Measurements from ENCODE around the gene FGF3.

FGF3 gene

GRCh38 chr11:69818603-69819441 is at the start of gene FGF3:
TSS of gene FGF3 (minus strand) at chr11:69819416. CDS start at chr11:69818933, 483 bp downstream.
- DNase-seq, result no peak

- peak; percentile 53 for DNase-seq
Observed at GRCh38 chr11:69868871-69869270, 49.7 kb upstream of the FGF3 start.

- peak; percentile 16 for DNase-seq
Observed at GRCh38 chr11:69868006-69868810, 49.0 kb upstream of the FGF3 start.

- peak; percentile 57 for DNase-seq
Observed at GRCh38 chr11:69867076-69868005, 48.1 kb upstream of the FGF3 start.

- DNase-seq, result peak; percentile 33
Observed at GRCh38 chr11:69866648-69867047, 47.4 kb upstream of the FGF3 start.

GRCh38 chr11:69865707-69866106 is 46.5 kb upstream of the FGF3 start:
- DNase-seq, result no peak

- DNase-seq, result peak; percentile 59
Observed at GRCh38 chr11:69864686-69865661, 45.8 kb upstream of the FGF3 start.

- peak; percentile 50 for DNase-seq
Observed at GRCh38 chr11:69863544-69864200, 44.5 kb upstream of the FGF3 start.

GRCh38 chr11:69862797-69863543 is 43.8 kb upstream of the FGF3 start:
- DNase-seq, result peak; percentile 37

- DNase-seq, result peak; percentile 36
Observed at GRCh38 chr11:69862331-69862771, 43.1 kb upstream of the FGF3 start.

- peak; percentile 41 for DNase-seq
Observed at GRCh38 chr11:69861901-69862300, 42.7 kb upstream of the FGF3 start.

- DNase-seq, result peak; percentile 41
Observed at GRCh38 chr11:69860796-69861445, 41.7 kb upstream of the FGF3 start.

GRCh38 chr11:69860244-69860643 is 41.0 kb upstream of the FGF3 start:
- peak; percentile 8 for DNase-seq

- peak; percentile 16 for DNase-seq
Observed at GRCh38 chr11:69859275-69859934, 40.2 kb upstream of the FGF3 start.

GRCh38 chr11:69855421-69855820 is 36.2 kb upstream of the FGF3 start:
- no peak for DNase-seq

- DNase-seq, result no peak
Observed at GRCh38 chr11:69854713-69855112, 35.5 kb upstream of the FGF3 start.

- no peak for DNase-seq
Observed at GRCh38 chr11:69852056-69852455, 32.8 kb upstream of the FGF3 start.

GRCh38 chr11:69848201-69848600 is 29.0 kb upstream of the FGF3 start:
- no peak for DNase-seq

GRCh38 chr11:69844396-69844795 is 25.2 kb upstream of the FGF3 start:
- no peak for DNase-seq

Measured in activated effector memory CD4-positive, alpha-beta T cell treated with anti-CD3 and anti-CD28 coated beads, Interleukin-2, amount 50 U/mL, for 16 hours (primary cell).